Esophagus muscularis mucosa (tissue), 4 donors: ENCODE measurements around the gene HS6ST2. TPM values are rescaled to one million over a fixed set of nuclear protein-coding genes. Genes with fewer than 3 reads are reported as not detected.

ENCODE experiments used
- DNase-seq: peaks from one replicate; pipeline ENCODE4 v3.0.0-alpha.2; 2017; ENCODE audit errors: extremely low spot score
- H3K27ac ChIP-seq, 4 donors: fragments of 200-600 bp; sonication (generic); replicated peaks in 1 of 4; 1 replicate in 3 of 4; 2 replicates in 1 of 4; pipeline ENCODE4 v1.5.1; 2016 to 2019; ENCODE audit warnings: mild to moderate bottlenecking in 1 of 4
- H3K27me3 ChIP-seq, 4 donors: fragments of 200-600 bp; sonication (generic); one replicate each; pipeline versions ENCODE4 v1.5.1 to v1.6.0; 2016 to 2019
- H3K36me3 ChIP-seq, 4 donors: fragments of 200-600 bp; sonication (generic); one replicate each; pipeline ENCODE4 v1.5.1; 2016 to 2019
- H3K4me1 ChIP-seq, 4 donors: fragments of 200-600 bp; sonication (generic); one replicate each; pipeline ENCODE4 v1.5.1; 2016 to 2019
- H3K4me3 ChIP-seq, 4 donors: fragments of 200-600 bp; sonication (generic); 1 replicate in 2 of 4; 2 replicates in 2 of 4; pipeline ENCODE4 v1.5.1; 2016 to 2019; ENCODE audit warnings: mild to moderate bottlenecking in 4 of 4, moderate library complexity in 1 of 4
- H3K9me3 ChIP-seq, 4 donors: fragments of 200-600 bp; sonication (generic); 1 replicate in 3 of 4; 2 replicates in 1 of 4; pipeline ENCODE4 v1.5.1; 2016 to 2019
- CTCF ChIP-seq, 3 experiments: fragments of 200-600 bp in 2 of 3; fragments of 450-650 bp in 1 of 3; sonication (generic) in 2 of 3; IDR thresholded peaks; one replicate each; pipeline ENCODE4 v1.5.1; 2017 to 2019; ENCODE audit warnings: antibody characterized with exemption in 3 of 3, mild to moderate bottlenecking in 2 of 3, moderate library complexity in 1 of 3
- EP300 ChIP-seq: sonication (generic); formaldehyde crosslinking; IDR thresholded peaks from one replicate; pipeline ENCODE4 v1.6.1; 2017; ENCODE audit warnings: antibody characterized with exemption
- POLR2A ChIP-seq: fragments of 450-650 bp; IDR thresholded peaks from one replicate; pipeline ENCODE4 v1.6.1; 2017; ENCODE audit warnings: antibody characterized with exemption, moderate library complexity, mild to moderate bottlenecking, low read depth
- POLR2AphosphoS5 ChIP-seq, 2 donors: sonication (generic); formaldehyde crosslinking; IDR thresholded peaks; one replicate each; pipeline ENCODE4 v1.6.1; 2017; ENCODE audit warnings: antibody characterized with exemption in 2 of 2
- WGBS: methylation state at CpG from one replicate; pipeline ENCODE4 v1.1.5; 2018; 5-methylcytosine and 5-hydroxymethylcytosine counted together
- intact Hi-C: fragments of 100-400 bp; cut with DNase I; formaldehyde crosslinking; loops from one replicate; pipeline ENCODE4 v1.15.1; 2023
- total RNA-seq, 4 donors: library from RNA; depleted of rRNA; stranded (reverse); fragments of >200 nt; gene quantifications; one replicate each; pipeline versions ENCODE4 v1.1.0 to v1.2.1, GENCODE V29; 2016

The HS6ST2 gene
- total RNA-seq, 4 donors from 2014 or later: 0.29 to 0.99 TPM; not detected in 2

DNA sequence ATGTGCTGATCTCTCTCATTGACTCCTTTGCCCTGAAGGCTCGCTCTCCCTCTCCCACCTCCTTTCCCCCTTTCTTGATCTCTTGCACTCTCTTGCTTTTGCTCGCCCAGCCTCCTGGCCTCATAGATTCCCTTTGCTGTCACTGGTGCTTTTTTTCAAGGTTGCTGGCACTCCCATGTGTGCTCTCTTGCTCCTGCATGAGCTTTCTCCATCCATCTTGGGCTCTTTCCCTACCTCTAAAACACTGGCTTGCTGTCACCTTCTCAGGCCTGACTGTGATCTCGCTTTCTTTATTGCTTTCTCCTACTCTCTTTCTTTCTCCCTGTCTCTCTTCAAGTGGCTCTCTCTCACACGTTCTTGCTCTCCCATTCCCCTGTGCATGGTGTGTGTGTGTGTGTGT, 202.0 kb downstream of the HS6ST2 start:
- no peak for TF ChIP-seq CTCF (IDR thresholded peaks at IDR 0.05)
- TF ChIP-seq EP300: no peak
- TF ChIP-seq POLR2AphosphoS5 (IDR thresholded peaks at IDR 0.05): no peak
- no peak for TF ChIP-seq POLR2A
- H3K9me3 ChIP-seq: no peaks in the 10 kb centered on the region
- intact Hi-C loops: no loop called here
- H3K36me3 ChIP-seq: no peaks in the 10 kb centered on the region
- no peak overlapping the region for H3K27ac ChIP-seq
- H3K4me3 ChIP-seq: no peak overlapping the region
- no peak for DNase-seq
- 65% methylated on average over 4 of the region's 4 CpGs for WGBS
- no peaks in the 10 kb centered on the region for H3K4me1 ChIP-seq
- no peaks in the 10 kb centered on the region for H3K27me3 ChIP-seq

DNA sequence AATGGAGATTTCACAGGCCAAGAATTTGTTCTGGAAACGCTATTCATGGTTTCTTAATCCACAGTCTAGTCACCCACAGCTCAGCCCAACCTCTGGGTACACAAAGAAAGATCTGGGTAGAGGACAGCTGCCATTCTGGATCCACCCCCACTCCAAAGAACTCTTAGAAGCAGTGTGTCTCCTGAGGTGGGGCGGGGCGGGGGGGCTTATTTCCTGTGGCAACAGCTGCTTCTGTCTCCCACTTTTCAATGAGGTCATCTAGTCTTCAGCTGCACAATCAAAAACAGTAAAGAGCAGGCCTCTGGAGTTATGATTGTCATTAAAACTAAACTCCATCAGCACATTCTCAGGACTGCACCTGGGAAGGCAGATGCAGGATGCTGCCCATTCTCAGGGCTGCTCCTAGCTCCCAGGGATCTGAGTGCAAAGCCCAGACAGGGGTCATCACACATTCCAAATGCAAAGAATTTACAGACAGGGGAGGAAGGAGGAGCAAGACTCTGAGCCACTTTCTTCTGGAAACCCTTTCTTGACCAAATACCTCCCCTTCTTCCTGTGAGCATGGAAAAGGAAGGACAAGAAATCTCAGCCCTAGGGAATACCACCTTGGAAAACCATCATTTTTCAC, 207.3 kb downstream of the HS6ST2 start:
- Histone ChIP-seq H3K4me1 (no peaks in the 10 kb centered on the region), H3K4me3 (no peak overlapping the region), H3K9me3 (no peaks in the 10 kb centered on the region), H3K27ac (no peak overlapping the region), H3K36me3 (no peaks in the 10 kb centered on the region), H3K27me3 (no peaks in the 10 kb centered on the region)
- no peak for TF ChIP-seq EP300
- no peak for TF ChIP-seq POLR2A
- no peak for TF ChIP-seq CTCF (IDR thresholded peaks at IDR 0.05)
- no peak for TF ChIP-seq POLR2AphosphoS5 (IDR thresholded peaks at IDR 0.05)
- DNase-seq: no peak
- 43% methylated on average over 3 of the region's 3 CpGs for whole genome bisulfite sequencing
- intact Hi-C loops: no loop called here

DNA sequence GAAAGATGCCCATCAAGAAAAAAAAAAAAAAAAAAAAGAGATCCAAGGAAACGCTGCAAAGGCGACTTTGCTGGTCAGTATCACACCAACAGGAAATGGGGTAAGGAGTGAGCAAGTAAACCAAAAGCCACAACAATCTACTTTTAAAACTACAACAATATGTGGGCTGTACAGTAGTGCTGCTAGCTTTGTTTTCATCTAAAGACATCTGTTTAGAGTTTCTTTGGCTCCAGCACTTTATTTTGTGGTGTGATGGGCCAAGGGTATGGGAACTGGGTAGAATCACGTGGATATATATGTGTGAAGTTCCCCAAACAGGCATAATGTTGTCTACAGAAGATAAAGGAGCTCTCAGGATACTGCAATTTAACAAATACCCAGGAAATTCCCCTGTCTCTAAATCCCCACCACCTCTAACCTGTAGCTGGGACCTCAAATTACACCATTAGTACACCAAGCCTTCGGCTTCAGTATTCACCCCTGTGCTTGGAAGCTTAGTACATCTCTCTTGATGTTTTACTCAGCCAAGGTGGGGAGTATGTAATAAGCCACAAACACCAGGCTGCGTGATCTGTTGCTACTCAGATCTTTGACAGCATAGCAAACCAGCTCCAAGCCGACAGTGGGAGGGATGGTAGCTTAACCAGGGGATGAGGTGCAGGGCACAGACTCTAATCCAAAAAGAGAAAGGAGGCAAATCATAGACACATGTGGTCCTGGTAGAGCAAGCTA, 207.9 kb downstream of the HS6ST2 start:
- Histone ChIP-seq H3K27ac (no peak overlapping the region), H3K9me3 (no peaks in the 10 kb centered on the region), H3K36me3 (no peaks in the 10 kb centered on the region), H3K27me3 (no peaks in the 10 kb centered on the region), H3K4me1 (no peaks in the 10 kb centered on the region), H3K4me3 (no peak overlapping the region)
- no peak for DNase-seq
- TF ChIP-seq CTCF (IDR thresholded peaks at IDR 0.05): no peak
- no peak for TF ChIP-seq POLR2A
- no peak for TF ChIP-seq POLR2AphosphoS5 (IDR thresholded peaks at IDR 0.05)
- no peak for TF ChIP-seq EP300
- intact Hi-C loops: no loop called here
- 69% methylated on average over 6 of the region's 6 CpGs for WGBS

- H3K9me3 ChIP-seq: no peaks in the 10 kb centered on the region
- no peak for DNase-seq
- intact Hi-C loops: no loop called here
- no peak overlapping the region for H3K27ac ChIP-seq
- no peaks in the 10 kb centered on the region for H3K27me3 ChIP-seq
- H3K36me3 ChIP-seq: no peaks in the 10 kb centered on the region
- no peak for TF ChIP-seq POLR2A
- TF ChIP-seq CTCF (IDR thresholded peaks at IDR 0.05): no peak
- TF ChIP-seq EP300: no peak
- no peak for TF ChIP-seq POLR2AphosphoS5 (IDR thresholded peaks at IDR 0.05)
- no peaks in the 10 kb centered on the region for H3K4me1 ChIP-seq
- H3K4me3 ChIP-seq: no peak overlapping the region
- 71% methylated on average over 3 of the region's 3 CpGs for WGBS
Measured at GRCh38 chrX:132749406-132749805, 209.0 kb downstream of the HS6ST2 start.

- H3K36me3 ChIP-seq: no peaks in the 10 kb centered on the region
- H3K9me3 ChIP-seq: no peaks in the 10 kb centered on the region
- no peak for DNase-seq
- TF ChIP-seq CTCF (IDR thresholded peaks at IDR 0.05) (no peak), EP300 (no peak), POLR2A (no peak), POLR2AphosphoS5 (IDR thresholded peaks at IDR 0.05) (no peak)
- no peak overlapping the region for H3K27ac ChIP-seq
- H3K4me3 ChIP-seq: no peak overlapping the region
- no peaks in the 10 kb centered on the region for H3K27me3 ChIP-seq
- 62% methylated on average over 4 of the region's 4 CpGs for WGBS
- intact Hi-C loops: no loop called here
- no peaks in the 10 kb centered on the region for H3K4me1 ChIP-seq
Measured at GRCh38 chrX:132748909-132749308, 209.5 kb downstream of the HS6ST2 start.
